NCI-H226 (cell line): Measurements from ENCODE around the gene CFAP61.
"Not testable (repeated sequence)": the region's sequence is repeated elsewhere in the genome, so short reads cannot be mapped to it uniquely, and the experiment has no call there.

Source experiments
- DNase-seq: peaks from one replicate; pipeline ENCODE4 v3.0.0-alpha.2; 2015

The CFAP61 gene

GRCh38 chr20:20244384-20244783 lies 192.1 kb downstream of the CFAP61 start:
- not testable (repeated sequence) for DNase-seq

- DNase-seq: no peak
Observed at GRCh38 chr20:20246996-20247633, 194.8 kb downstream of the CFAP61 start.

GRCh38 chr20:20248620-20249200 lies 196.4 kb downstream of the CFAP61 start:
- DNase-seq: no peak

- no peak for DNase-seq
Observed at GRCh38 chr20:20251317-20251716, 199.0 kb downstream of the CFAP61 start.

GRCh38 chr20:20251836-20252235 lies 199.5 kb downstream of the CFAP61 start:
- DNase-seq: no peak

- no peak for DNase-seq
Observed at GRCh38 chr20:20253039-20253743, 200.9 kb downstream of the CFAP61 start.

- no peak for DNase-seq
Observed at GRCh38 chr20:20253744-20254330, 201.5 kb downstream of the CFAP61 start.

- DNase-seq: no peak
Observed at GRCh38 chr20:20255099-20255498, 202.8 kb downstream of the CFAP61 start.

- no peak for DNase-seq
Observed at GRCh38 chr20:20259533-20259932, 207.2 kb downstream of the CFAP61 start.

GRCh38 chr20:20261159-20261558 lies 208.8 kb downstream of the CFAP61 start:
- DNase-seq: no peak

GRCh38 chr20:20265210-20265609 lies 212.9 kb downstream of the CFAP61 start:
- no peak for DNase-seq

GRCh38 chr20:20266552-20266951 lies 214.2 kb downstream of the CFAP61 start:
- no peak for DNase-seq

- no peak for DNase-seq
Observed at GRCh38 chr20:20267685-20268370, 215.5 kb downstream of the CFAP61 start.

- no peak for DNase-seq
Observed at GRCh38 chr20:20271271-20271670, 218.9 kb downstream of the CFAP61 start.

GRCh38 chr20:20272686-20273085 lies 220.4 kb downstream of the CFAP61 start:
- DNase-seq: no peak

GRCh38 chr20:20273286-20273685 lies 221.0 kb downstream of the CFAP61 start:
- no peak for DNase-seq

GRCh38 chr20:20274821-20275220 lies 222.5 kb downstream of the CFAP61 start:
- no peak for DNase-seq

- no peak for DNase-seq
Observed at GRCh38 chr20:20275636-20276035, 223.3 kb downstream of the CFAP61 start.

GRCh38 chr20:20276811-20277530 lies 224.6 kb downstream of the CFAP61 start:
- no peak for DNase-seq

GRCh38 chr20:20277894-20278335 lies 225.6 kb downstream of the CFAP61 start:
- DNase-seq: no peak

- no peak for DNase-seq
Observed at GRCh38 chr20:20286061-20286460, 233.7 kb downstream of the CFAP61 start.

GRCh38 chr20:20289331-20289730 lies 237.0 kb downstream of the CFAP61 start:
- no peak for DNase-seq

GRCh38 chr20:20292472-20292871 lies 240.1 kb downstream of the CFAP61 start:
- DNase-seq: no peak
